ENCODE results near the gene CDK13.

GRCh38 chr7:39954694-39955093, 4.6 kb downstream of the CDK13 start:
- no peak for TF ChIP-seq RAD21 (IDR thresholded peaks at IDR 0.05; ENCODE audit: low read depth)
- no peak for TF ChIP-seq REST (IDR thresholded peaks at IDR 0.05; ENCODE audit: low read depth)
- TF ChIP-seq CREB1 (IDR thresholded peaks at IDR 0.05; ENCODE audit: low read depth): no peak
- no peak for TF ChIP-seq TEAD4 (IDR thresholded peaks at IDR 0.05)
- no peak for TF ChIP-seq EP300 (IDR thresholded peaks at IDR 0.05; ENCODE audit: borderline replicate concordance)
- TF ChIP-seq YY1 (IDR thresholded peaks at IDR 0.05; ENCODE audit: low read depth): no peak
- TF ChIP-seq NFIC (IDR thresholded peaks at IDR 0.05): no peak
- TF ChIP-seq USF1 (IDR thresholded peaks at IDR 0.05): no peak
- TF ChIP-seq CEBPB (IDR thresholded peaks at IDR 0.05): no peak
- TF ChIP-seq TAF1 (IDR thresholded peaks at IDR 0.05; ENCODE audit: low read depth): no peak

Measured in Ishikawa (cell line).